SK-N-SH treated with all-trans-retinoic acid at 6 μM for 48 hours (cell line): ENCODE data around the gene AHSP.

ENCODE experiments used
- ARNTL ChIP-seq: fragments of 450-650 bp; formaldehyde crosslinking; IDR thresholded peaks from 2 replicates; pipeline ENCODE4 v1.5.0; 2020; ENCODE audit warnings: low read depth, mild to moderate bottlenecking, moderate library complexity, borderline replicate concordance
- ESRRG ChIP-seq: fragments of 250-450 bp; sonication (Bioruptor Pico); IDR thresholded peaks from 2 replicates; pipeline ENCODE4 v1.6.1; 2021; ENCODE audit warnings: mild to moderate bottlenecking
- GLIS3 ChIP-seq: fragments of 250-450 bp; sonication (Bioruptor Pico); IDR thresholded peaks from 2 replicates; pipeline ENCODE4 v1.5.0; 2020; ENCODE audit warnings: mild to moderate bottlenecking, moderate library complexity
- PPARA ChIP-seq: fragments of 250-450 bp; sonication (Bioruptor Pico); IDR thresholded peaks from 2 replicates; pipeline ENCODE4 v1.5.0; 2020; ENCODE audit warnings: mild to moderate bottlenecking, borderline replicate concordance
- RARB ChIP-seq: fragments of 250-450 bp; sonication (Bioruptor Pico); IDR thresholded peaks from 2 replicates; pipeline ENCODE4 v1.8.0; 2021; ENCODE audit warnings: mild to moderate bottlenecking, moderate library complexity
- SNAI2 ChIP-seq: fragments of 250-450 bp; sonication (Bioruptor Pico); IDR thresholded peaks from 2 replicates; pipeline ENCODE4 v1.5.0; 2020; ENCODE audit warnings: mild to moderate bottlenecking, moderate library complexity
- TCF4 ChIP-seq: fragments of 250-450 bp; sonication (Bioruptor Pico); IDR thresholded peaks from 2 replicates; pipeline ENCODE4 v1.8.0; 2021; ENCODE audit warnings: mild to moderate bottlenecking, moderate library complexity, borderline replicate concordance
- ZC3H10 ChIP-seq: fragments of 250-450 bp; sonication (Bioruptor Pico); IDR thresholded peaks from 2 replicates; pipeline ENCODE4 v1.5.1; 2021; ENCODE audit warnings: mild to moderate bottlenecking, moderate library complexity
- ZFP30 ChIP-seq: fragments of 450-650 bp; formaldehyde crosslinking; IDR thresholded peaks from 2 replicates; pipeline ENCODE4 v1.5.0; 2022; ENCODE audit warnings: mild to moderate bottlenecking, moderate library complexity
- ZNF565 ChIP-seq: fragments of 450-650 bp; formaldehyde crosslinking; conservative IDR thresholded peaks from 2 replicates; pipeline ENCODE4 v1.5.0; 2020; ENCODE audit warnings: low read depth, mild to moderate bottlenecking, moderate library complexity
- ZNF8 ChIP-seq: fragments of 450-650 bp; formaldehyde crosslinking; IDR thresholded peaks from 2 replicates; pipeline ENCODE4 v1.5.0; 2020; ENCODE audit warnings: mild to moderate bottlenecking, moderate library complexity
- TF ChIP-seq, protein P1 (sequence below): fragments of 250-450 bp; sonication (Bioruptor Pico); IDR thresholded peaks from 2 replicates; pipeline ENCODE4 v1.8.0; 2020; ENCODE audit warnings: mild to moderate bottlenecking, moderate library complexity, borderline replicate concordance

DNA sequence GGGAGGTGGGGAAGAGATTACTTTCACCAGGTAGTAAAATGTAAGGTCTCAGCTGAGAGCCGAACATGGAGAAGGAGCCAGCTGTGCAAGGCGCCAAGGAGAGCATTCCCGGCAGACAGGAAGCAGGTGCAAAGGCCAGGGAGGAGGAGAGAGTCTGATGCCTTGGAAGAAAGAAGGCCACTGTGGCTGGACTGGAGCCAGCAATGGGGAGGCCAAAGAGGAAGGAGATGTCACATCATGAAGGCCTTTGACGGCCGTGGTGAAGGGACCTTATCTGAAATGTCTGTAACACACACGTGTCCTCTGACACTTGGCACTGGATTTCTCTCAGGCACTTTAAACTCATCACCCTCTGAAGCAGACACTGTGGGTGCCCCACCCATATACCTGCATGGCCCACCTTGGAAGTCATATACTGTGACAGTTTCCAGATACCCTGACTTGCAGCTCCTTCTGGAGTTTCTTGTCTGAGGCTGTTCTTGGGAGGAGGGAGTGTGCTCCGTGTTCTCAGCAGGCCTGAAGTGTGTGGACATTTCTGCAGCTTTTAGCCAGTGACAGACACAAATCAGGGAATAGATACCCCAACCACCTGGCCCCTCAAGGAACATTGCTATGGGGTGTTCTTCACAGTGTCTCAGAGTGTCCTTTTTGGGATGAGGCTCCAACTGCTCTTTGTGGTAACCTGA lies 46.7 kb upstream of the AHSP start:
- TF ChIP-seq, protein P1, sequence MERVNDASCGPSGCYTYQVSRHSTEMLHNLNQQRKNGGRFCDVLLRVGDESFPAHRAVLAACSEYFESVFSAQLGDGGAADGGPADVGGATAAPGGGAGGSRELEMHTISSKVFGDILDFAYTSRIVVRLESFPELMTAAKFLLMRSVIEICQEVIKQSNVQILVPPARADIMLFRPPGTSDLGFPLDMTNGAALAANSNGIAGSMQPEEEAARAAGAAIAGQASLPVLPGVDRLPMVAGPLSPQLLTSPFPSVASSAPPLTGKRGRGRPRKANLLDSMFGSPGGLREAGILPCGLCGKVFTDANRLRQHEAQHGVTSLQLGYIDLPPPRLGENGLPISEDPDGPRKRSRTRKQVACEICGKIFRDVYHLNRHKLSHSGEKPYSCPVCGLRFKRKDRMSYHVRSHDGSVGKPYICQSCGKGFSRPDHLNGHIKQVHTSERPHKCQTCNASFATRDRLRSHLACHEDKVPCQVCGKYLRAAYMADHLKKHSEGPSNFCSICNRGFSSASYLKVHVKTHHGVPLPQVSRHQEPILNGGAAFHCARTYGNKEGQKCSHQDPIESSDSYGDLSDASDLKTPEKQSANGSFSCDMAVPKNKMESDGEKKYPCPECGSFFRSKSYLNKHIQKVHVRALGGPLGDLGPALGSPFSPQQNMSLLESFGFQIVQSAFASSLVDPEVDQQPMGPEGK (CRISPR knock-in tag) = no peak
- TF ChIP-seq SNAI2 (CRISPR knock-in tag) (no peak), RARB (no peak), ESRRG (CRISPR knock-in tag) (no peak), ZNF565 (no peak), ARNTL (CRISPR knock-in tag) (no peak), ZFP30 (no peak), TCF4 (CRISPR knock-in tag) (no peak), GLIS3 (CRISPR knock-in tag) (no peak), PPARA (CRISPR knock-in tag) (no peak), ZNF8 (CRISPR knock-in tag) (no peak), ZC3H10 (CRISPR knock-in tag) (no peak)
